ENCODE results near the gene EEF2. TPM values are rescaled to one million over a fixed set of nuclear protein-coding genes. Genes with fewer than 3 reads are reported as not detected.
A peak's percentile ranks its signal among the peaks of the same experiment; 100 is the strongest.
"Not testable (repeated sequence)": the region's sequence is repeated elsewhere in the genome, so short reads cannot be mapped to it uniquely, and the experiment has no call there.

Gene EEF2
- total RNA-seq, 1 donor from 2014 or later = 3,162 TPM

DNA sequence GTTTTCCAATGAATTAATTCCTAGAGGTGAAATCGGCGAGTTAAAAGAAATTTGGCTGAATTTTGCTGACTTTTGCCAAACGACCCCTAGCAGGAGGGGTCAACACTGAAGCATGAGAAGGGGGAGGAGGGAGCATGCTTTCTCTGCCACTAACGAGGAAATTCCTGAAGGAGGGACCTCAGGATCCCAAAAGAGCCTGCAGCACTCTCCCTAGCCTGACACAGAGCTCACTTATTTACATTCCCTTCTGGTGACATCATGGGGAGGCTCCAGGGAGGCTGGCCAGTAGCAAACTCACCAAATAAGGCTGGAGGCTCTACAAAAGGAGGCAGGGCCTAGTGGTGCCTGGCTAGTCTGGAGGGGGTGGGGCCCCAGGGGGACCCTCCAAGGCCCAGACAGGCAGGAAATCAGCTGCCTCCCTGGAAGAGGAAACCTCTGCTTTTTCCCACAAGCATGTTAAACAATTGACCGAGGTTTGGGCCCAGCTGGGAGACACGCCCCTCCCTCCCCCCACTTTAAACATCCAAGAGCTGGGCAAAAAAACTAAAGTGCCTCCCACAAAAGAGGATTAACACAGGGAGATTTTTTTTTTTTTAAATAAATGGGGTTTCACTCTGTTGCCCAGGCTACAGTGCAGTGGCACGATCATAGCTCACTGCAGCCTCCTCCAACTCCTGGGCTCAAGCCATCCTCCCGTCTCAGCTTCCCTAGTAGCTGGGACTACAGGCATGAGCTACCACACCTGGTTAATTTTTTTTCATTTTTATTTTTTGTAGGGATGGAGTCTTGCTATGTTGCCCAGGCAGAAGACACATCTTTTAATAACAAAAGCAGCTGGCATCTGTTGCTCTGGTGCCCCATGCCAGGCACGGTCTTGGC, 16.5 kb downstream of the EEF2 start:
- no peaks in the 10 kb centered on the region for H3K9me3 Mint-ChIP-seq (ENCODE audit: unreplicated experiment)
- H3K36me3 Mint-ChIP-seq (ENCODE audit: unreplicated experiment) = peaks cover 12% of the 10 kb centered on the region
- peak overlapping the region; percentile 96 for H3K27ac Mint-ChIP-seq (ENCODE audit: unreplicated experiment)
- peak; percentile 96 for DNase-seq (ENCODE audit: extremely low spot score, unreplicated experiment)
- TF ChIP-seq, protein P1, sequence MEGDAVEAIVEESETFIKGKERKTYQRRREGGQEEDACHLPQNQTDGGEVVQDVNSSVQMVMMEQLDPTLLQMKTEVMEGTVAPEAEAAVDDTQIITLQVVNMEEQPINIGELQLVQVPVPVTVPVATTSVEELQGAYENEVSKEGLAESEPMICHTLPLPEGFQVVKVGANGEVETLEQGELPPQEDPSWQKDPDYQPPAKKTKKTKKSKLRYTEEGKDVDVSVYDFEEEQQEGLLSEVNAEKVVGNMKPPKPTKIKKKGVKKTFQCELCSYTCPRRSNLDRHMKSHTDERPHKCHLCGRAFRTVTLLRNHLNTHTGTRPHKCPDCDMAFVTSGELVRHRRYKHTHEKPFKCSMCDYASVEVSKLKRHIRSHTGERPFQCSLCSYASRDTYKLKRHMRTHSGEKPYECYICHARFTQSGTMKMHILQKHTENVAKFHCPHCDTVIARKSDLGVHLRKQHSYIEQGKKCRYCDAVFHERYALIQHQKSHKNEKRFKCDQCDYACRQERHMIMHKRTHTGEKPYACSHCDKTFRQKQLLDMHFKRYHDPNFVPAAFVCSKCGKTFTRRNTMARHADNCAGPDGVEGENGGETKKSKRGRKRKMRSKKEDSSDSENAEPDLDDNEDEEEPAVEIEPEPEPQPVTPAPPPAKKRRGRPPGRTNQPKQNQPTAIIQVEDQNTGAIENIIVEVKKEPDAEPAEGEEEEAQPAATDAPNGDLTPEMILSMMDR (IDR thresholded peaks at IDR 0.05) = no peak
- H3K4me1 Mint-ChIP-seq (ENCODE audit: unreplicated experiment) = peaks cover 25% of the 10 kb centered on the region
- H3K4me3 Mint-ChIP-seq (ENCODE audit: unreplicated experiment) = peak overlapping the region; percentile 97
- no peaks in the 10 kb centered on the region for H3K27me3 Mint-ChIP-seq (ENCODE audit: unreplicated experiment)

DNA sequence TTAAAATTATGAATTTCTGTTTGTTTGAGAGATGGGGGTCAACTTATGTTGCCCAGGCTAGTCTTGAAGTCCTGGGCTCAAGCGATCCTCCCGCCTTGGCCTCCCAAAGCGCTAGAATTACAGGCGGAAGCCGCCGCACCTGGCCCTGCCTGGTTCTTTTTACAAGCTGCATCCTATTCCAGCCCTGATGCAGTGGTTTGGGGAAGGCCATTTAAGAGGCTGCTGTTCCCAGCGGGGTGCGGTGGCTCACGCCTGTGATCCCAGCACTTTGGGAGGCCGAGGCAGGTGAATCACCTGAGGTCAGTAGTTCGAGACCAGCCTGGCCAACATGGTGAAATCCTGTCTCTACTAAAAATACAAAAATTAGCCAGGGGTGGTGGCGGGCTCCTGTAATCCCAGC, 17.3 kb downstream of the EEF2 start:
- H3K9me3 Mint-ChIP-seq (ENCODE audit: unreplicated experiment); DNase-seq (ENCODE audit: extremely low spot score, unreplicated experiment); H3K27me3 Mint-ChIP-seq (ENCODE audit: unreplicated experiment): not testable (repeated sequence)
- Mint-ChIP-seq H3K4me1 (ENCODE audit: unreplicated experiment) (peaks cover 25% of the 10 kb centered on the region), H3K4me3 (ENCODE audit: unreplicated experiment) (peak overlapping the region; percentile 53), H3K27ac (ENCODE audit: unreplicated experiment) (peak overlapping the region; percentile 96), H3K36me3 (ENCODE audit: unreplicated experiment) (peaks cover 17% of the 10 kb centered on the region)

DNA sequence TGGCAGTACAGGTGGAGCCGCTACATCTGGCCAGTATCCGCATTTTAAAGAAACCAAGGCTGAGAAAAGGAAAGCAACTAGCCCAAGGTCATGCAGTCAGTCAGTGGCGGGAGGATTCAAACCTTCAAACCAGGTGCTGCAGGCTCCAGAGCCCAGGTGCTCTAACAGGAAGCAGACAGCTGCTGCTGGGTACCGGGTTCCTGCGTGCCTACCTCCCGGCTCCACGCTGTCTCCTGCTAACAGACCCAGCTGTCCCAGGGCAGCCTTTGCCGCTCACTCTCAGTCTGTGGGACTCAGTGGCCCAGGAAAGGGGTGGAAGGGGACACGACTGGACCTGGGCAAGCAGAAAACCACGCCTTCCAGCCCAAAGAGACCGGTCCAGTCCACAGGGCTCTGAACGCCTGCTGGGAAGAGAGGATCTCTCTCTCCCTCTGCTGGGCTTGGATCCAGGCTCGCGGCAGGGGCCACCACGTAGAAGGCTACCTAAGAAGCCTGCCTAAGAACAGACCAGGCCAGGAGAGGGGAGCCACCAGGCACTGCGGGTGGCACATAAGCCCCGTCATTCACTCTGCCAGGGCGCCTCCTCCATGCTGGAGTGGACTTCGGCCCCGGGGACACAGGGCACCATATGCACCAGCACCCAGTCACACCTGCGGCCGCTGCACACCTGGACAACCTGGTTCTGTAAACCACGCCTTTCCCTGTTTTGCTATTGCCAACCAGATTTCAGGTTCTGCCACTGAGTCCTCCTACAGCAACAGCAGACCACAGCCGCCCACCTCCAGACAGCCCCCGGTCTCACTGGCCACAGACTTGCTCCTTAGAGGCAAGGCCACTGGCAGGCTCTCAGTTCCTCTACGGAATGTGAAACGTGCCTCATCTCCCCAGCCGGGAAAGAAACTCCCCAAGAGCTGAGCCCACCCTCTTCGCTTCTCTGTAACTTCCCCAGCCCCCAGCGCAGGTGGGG, 18.9 kb downstream of the EEF2 start:
- H3K36me3 Mint-ChIP-seq (ENCODE audit: unreplicated experiment) = peaks cover 21% of the 10 kb centered on the region
- no peak overlapping the region for H3K27ac Mint-ChIP-seq (ENCODE audit: unreplicated experiment)
- H3K4me1 Mint-ChIP-seq (ENCODE audit: unreplicated experiment) = peaks cover 25% of the 10 kb centered on the region
- H3K27me3 Mint-ChIP-seq (ENCODE audit: unreplicated experiment) = no peaks in the 10 kb centered on the region
- H3K4me3 Mint-ChIP-seq (ENCODE audit: unreplicated experiment) = no peak overlapping the region
- H3K9me3 Mint-ChIP-seq (ENCODE audit: unreplicated experiment) = no peaks in the 10 kb centered on the region
- TF ChIP-seq, protein P1 (IDR thresholded peaks at IDR 0.05) = no peak
- no peak for DNase-seq (ENCODE audit: extremely low spot score, unreplicated experiment)

DNA sequence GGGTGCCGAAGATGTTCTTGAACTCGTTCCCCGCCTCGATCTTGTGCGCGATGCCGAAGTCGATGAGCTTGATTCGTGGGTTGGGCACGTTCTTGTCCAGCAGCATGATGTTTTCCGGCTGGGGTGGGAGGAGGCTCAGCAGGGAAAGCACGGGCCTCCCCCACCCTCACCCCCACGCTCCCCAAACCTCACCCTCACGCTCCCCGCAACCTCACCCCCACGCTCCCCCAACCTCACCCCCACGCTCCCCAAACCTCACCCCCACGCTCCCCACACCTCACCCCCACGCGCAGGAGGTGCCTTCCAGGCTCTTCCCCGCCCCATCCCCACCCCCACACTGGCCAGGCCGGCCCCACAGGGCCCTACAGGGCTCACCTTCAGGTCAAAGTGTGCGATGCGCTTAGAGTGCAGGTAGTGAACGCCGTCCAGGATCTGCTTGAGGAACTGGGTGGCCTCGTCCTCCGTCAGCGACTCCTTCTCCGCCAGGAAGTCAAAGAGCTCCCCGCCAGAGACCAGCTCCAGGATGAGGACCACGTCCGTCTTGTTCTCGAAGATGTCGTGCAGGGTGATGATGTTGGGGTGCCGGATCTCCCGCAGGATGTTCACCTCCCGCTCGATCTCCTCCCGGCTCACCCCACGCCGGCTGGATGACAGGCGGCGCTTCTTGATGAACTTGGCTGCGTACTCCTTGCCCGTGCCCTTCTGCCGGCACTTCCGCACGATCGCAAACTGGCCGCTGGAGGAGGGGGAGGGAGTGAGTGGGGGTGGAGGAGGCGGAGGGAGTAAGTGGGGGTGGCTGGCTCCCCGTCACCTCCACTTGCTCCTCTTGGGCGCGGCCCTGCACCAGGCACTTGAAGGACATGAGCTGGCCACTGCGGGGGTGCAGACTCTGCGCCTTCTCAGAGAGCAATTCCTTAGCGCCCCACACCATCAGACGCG, 20.7 kb downstream of the EEF2 start:
- Mint-ChIP-seq H3K27ac (ENCODE audit: unreplicated experiment) (no peak overlapping the region), H3K4me3 (ENCODE audit: unreplicated experiment) (no peak overlapping the region), H3K36me3 (ENCODE audit: unreplicated experiment) (peaks cover 21% of the 10 kb centered on the region), H3K4me1 (ENCODE audit: unreplicated experiment) (peaks cover 19% of the 10 kb centered on the region), H3K9me3 (ENCODE audit: unreplicated experiment) (no peaks in the 10 kb centered on the region), H3K27me3 (ENCODE audit: unreplicated experiment) (no peaks in the 10 kb centered on the region)
- TF ChIP-seq, protein P1 (IDR thresholded peaks at IDR 0.05) = no peak
- DNase-seq (ENCODE audit: extremely low spot score, unreplicated experiment) = no peak
